GM12864 (cell line): ENCODE data around the gene ITGAE.
A peak's percentile ranks its signal among the peaks of the same experiment; 100 is the strongest.

Experiments
- DNase-seq: peaks from one replicate; pipeline ENCODE4 v3.0.0-alpha.2; 2011; ENCODE audit warnings: low read depth
- H3K4me3 ChIP-seq: 2 replicates; pipeline ENCODE4 v1.5.1; 2011; ENCODE audit warnings: mild to moderate bottlenecking, low read depth, low read length, control low read depth
- TF ChIP-seq, protein P1 (sequence below): IDR thresholded peaks from 2 replicates; pipeline ENCODE4 v1.5.1; 2011; ENCODE audit warnings: low read depth, mild to moderate bottlenecking, moderate library complexity, low read length, control low read depth, inconsistent platforms; ENCODE audit errors: missing control alignments

The ITGAE gene

DNA sequence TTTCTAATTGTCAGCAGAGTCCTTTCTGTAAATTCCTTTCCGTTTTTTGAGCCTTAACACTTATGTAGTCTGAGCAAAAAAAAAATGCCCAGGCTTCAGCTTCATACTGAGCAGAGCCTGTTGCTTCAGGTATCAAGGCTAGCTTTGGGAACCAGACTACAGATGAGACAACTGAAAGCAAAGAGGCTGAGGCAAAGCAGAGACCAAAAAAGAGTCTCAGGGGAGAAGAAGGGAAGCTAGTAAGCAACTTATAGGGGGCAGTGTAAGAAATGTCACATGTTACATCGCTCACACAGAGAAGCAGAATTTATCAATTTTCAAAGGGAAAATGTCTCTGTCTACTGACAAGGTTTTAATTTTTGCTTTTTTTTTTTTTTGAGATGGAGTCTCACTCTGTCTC, 73.9 kb downstream of the ITGAE start:
- TF ChIP-seq, protein P1, sequence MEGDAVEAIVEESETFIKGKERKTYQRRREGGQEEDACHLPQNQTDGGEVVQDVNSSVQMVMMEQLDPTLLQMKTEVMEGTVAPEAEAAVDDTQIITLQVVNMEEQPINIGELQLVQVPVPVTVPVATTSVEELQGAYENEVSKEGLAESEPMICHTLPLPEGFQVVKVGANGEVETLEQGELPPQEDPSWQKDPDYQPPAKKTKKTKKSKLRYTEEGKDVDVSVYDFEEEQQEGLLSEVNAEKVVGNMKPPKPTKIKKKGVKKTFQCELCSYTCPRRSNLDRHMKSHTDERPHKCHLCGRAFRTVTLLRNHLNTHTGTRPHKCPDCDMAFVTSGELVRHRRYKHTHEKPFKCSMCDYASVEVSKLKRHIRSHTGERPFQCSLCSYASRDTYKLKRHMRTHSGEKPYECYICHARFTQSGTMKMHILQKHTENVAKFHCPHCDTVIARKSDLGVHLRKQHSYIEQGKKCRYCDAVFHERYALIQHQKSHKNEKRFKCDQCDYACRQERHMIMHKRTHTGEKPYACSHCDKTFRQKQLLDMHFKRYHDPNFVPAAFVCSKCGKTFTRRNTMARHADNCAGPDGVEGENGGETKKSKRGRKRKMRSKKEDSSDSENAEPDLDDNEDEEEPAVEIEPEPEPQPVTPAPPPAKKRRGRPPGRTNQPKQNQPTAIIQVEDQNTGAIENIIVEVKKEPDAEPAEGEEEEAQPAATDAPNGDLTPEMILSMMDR = no peak
- no peak for DNase-seq
- H3K4me3 ChIP-seq = no peak overlapping the region

DNA sequence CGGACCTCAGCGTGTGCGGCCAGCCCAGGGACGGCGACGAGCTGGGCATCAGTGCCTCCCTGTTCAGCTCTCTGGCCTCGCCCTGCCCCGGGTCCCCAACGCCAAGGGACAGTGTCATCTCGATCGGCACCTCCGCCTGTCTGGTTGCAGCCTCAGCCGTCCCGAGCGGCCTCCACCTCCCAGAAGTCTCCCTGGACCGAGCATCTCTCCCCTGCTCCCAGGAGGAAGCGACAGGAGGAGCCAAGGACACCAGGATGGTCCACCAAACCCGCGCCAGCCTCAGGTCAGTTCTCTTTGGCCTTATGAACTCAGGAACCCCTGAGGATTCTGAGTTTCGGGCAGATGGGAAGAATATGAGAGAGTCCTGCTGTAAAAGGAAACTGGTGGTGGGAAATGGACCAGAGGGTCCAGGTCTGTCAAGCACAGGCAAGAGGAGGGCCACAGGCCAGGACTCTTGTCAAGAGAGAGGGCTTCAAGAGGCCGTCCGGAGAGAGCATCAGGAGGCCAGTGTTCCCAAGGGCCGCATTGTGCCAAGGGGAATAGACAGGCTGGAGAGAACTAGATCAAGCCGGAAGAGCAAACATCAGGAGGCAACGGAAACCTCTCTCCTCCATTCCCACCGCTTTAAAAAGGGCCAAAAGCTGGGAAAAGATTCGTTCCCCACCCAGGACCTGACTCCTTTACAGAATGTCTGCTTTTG, 76.5 kb downstream of the ITGAE start:
- TF ChIP-seq, protein P1 = no peak
- peak overlapping the region; percentile 88 for H3K4me3 ChIP-seq
- DNase-seq = no peak

DNA sequence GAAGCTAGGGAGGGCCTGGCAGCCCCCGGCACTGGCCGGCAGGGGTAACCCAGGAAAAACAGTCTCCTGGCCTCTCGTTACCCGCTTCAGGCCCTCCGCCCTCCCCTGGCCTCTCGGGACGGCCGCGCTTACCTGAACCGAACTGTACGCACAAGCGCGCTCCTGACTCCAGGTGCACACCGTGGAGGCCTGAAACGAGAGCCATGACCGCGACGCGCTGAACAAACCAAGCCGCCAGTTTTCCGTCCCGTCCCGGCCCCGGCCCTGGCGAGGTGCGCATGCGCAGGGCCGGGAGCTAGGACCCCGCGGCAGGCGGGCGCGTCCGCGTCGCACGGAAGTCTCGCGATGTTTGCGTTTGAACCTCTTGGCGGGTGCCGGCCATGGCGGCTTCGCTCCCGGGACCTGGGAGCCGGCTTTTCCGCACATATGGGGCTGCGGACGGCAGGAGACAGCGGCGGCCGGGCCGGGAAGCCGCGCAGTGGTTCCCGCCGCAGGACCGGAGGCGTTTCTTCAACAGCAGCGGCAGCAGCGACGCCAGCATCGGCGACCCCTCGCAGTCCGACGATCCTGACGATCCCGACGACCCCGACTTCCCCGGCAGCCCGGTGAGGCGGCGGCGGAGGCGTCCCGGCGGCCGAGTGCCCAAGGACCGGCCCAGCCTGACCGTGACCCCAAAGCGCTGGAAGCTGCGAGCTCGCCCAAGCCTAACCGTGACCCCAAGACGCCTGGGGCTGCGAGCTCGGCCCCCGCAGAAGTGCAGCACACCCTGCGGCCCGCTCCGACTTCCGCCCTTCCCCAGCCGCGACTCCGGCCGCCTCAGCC, 77.2 kb downstream of the ITGAE start, which contains the start of gene HASPIN:
TSS of gene HASPIN (plus strand) at position 348 of the 822 bp plus-strand sequence. CDS start at position 381, 33 bp downstream.
- TF ChIP-seq, protein P1 = peak; percentile 37
- H3K4me3 ChIP-seq = peak within 1 kb of the TSS; percentile 88
- DNase-seq = peak; percentile 71

- H3K4me3 ChIP-seq = peak overlapping the region; percentile 88
- no peak for DNase-seq
- TF ChIP-seq, protein P1 = no peak
These were observed 77.8 kb downstream of the ITGAE start for GRCh38 chr17:3723188-3723555.

DNA sequence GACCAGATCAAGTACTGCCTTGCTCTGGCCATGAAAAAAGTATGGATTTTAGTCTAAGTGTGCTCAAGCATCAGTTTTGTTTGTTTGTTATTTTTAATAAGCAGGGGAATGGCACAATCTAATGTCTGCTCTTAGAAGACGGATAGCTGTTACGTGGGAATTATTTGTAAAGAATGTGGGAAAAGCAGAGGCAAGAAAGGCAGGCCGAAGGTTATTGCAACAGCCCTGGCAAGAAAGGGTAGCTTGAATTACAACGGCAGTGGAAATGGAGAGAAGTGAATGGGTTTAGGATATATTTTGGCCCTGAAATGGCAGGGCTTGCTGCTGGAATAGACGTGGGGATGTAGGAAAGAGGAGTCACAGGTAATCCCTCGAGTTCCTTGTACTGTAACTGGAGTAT, 78.3 kb downstream of the ITGAE start:
- DNase-seq = no peak
- H3K4me3 ChIP-seq = peak overlapping the region; percentile 88
- TF ChIP-seq, protein P1 = no peak

DNA sequence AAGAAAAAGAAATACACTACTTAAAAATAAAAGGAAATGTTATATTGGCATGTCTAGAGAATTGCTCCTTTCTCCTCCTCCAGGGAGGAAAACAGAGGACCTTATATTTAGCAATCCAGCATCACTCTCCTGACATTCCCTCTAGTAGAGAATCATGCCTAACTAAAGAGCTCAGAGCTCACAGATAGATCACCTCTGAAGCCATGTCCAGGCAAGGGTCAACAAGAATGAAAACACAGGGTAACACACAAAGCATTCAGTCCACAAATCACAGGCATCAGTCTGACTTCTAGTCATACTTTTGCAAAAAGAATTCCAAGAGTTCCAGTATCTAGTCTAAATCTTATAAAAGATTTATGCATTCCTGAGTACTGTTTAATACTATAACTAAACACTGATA, 81.7 kb downstream of the ITGAE start:
- DNase-seq = no peak
- TF ChIP-seq, protein P1 = no peak
- no peak overlapping the region for H3K4me3 ChIP-seq
